ENCODE data around the gene PPP1R12B.
"Not testable (repeated sequence)": the region's sequence is repeated elsewhere in the genome, so short reads cannot be mapped to it uniquely, and the experiment has no call there.

DNA sequence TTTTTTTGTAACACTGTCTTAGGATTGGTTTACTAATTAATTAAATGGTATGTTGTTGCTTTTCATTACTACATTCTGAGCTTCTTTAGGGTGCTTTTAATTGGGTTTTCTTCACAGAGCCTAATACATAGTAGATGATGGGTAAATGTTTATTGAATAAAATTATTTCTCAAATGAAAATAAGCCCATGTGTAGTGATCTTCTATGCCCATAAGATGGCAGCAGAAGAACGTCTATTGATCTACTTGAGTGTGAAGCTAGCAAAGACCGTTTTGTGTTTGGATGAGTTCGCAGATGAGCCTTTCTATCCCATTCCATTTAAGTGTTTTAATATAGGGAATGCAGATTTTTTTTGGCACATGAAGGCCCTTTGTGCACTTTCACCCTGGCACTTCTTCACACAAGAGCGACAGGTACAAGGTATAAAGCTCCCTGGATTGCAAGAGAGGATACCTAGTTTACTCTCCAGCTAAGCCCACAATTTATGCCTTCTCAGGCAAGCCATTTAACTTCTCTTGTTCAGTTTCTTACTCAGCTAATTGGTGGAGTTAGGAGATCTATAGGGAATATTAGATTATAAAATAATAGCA, 115.7 kb downstream of the PPP1R12B start:
- TF ChIP-seq, protein P1, sequence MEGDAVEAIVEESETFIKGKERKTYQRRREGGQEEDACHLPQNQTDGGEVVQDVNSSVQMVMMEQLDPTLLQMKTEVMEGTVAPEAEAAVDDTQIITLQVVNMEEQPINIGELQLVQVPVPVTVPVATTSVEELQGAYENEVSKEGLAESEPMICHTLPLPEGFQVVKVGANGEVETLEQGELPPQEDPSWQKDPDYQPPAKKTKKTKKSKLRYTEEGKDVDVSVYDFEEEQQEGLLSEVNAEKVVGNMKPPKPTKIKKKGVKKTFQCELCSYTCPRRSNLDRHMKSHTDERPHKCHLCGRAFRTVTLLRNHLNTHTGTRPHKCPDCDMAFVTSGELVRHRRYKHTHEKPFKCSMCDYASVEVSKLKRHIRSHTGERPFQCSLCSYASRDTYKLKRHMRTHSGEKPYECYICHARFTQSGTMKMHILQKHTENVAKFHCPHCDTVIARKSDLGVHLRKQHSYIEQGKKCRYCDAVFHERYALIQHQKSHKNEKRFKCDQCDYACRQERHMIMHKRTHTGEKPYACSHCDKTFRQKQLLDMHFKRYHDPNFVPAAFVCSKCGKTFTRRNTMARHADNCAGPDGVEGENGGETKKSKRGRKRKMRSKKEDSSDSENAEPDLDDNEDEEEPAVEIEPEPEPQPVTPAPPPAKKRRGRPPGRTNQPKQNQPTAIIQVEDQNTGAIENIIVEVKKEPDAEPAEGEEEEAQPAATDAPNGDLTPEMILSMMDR (conservative IDR thresholded peaks at IDR 0.05; ENCODE audit: low read depth, low read length): peak; percentile 61
- TF ChIP-seq EZH2 (IDR thresholded peaks at IDR 0.05; ENCODE audit: borderline replicate concordance, low read depth, low read length, poor library complexity, severe bottlenecking): not testable (repeated sequence)

All from A673 (cell line).